ENCODE results near the gene FCHO1. TPM values are rescaled to one million over a fixed set of nuclear protein-coding genes. Genes with fewer than 3 reads are reported as not detected.

FCHO1 gene
- total RNA-seq, 2 experiments from 2014 or later: 36.9 to 38.3 TPM

DNA sequence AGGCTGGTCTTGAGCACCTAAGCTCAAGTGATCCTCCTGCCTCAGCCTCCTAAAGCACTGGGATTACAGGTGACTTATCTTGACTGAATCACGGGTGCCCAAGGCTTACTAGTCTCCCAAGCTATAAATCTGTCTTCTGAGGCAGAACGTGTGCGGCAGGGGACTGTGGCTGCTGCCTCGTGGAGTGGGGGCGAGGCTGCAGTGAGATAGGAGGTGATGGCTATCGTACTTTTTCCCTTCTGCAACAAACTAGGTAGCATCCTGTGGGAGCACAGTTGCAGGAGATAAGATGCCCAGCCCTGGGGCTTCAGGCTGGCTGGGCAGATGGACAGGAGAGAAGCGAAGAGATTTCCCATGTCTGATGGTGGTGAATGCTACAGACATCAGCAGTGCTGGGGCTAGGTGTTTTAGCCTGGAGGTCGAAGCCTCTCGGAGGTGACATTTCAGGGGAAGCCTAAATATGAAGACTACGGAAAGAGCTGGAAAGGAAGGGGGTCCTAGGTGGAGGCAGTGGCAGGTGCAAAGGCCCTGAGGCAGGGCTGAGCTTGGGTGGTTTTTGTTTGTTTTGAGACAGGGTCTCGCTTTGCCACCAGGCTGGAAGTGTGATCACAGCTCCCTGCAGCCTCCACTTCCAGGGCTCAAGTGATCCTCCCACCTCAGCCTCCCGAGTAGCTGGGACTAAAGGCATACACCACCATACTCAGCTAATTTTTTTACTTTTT lies 51.0 kb downstream of the FCHO1 start:
- Mint-ChIP-seq H3K9me3 (no peaks in the 10 kb centered on the region), H3K4me3 (no peak overlapping the region), H3K27ac (no peak overlapping the region), H3K36me3 (ENCODE audit: low read depth) (no peaks in the 10 kb centered on the region), H3K27me3 (no peaks in the 10 kb centered on the region), H3K4me1 (ENCODE audit: low read depth) (peaks cover 18% of the 10 kb centered on the region)
- CTCF ChIA-PET: interaction anchor here (1.0 to 3.1 kb wide), 4 partner anchors 11 to 53 kb away, joined by 3 to 16 read pairs (median 8); no protein-coding TSS in a partner anchor
- ATAC-seq (no peak), DNase-seq (no peak)
- POLR2A ChIA-PET: interaction anchor here (1.0 to 1.4 kb wide), 2 partner anchors 11 to 15 kb away, joined by 3 read pairs; no protein-coding TSS in a partner anchor
- intact Hi-C loops (cut with micrococcal nuclease): no loop called here
- TF ChIP-seq, protein P1, sequence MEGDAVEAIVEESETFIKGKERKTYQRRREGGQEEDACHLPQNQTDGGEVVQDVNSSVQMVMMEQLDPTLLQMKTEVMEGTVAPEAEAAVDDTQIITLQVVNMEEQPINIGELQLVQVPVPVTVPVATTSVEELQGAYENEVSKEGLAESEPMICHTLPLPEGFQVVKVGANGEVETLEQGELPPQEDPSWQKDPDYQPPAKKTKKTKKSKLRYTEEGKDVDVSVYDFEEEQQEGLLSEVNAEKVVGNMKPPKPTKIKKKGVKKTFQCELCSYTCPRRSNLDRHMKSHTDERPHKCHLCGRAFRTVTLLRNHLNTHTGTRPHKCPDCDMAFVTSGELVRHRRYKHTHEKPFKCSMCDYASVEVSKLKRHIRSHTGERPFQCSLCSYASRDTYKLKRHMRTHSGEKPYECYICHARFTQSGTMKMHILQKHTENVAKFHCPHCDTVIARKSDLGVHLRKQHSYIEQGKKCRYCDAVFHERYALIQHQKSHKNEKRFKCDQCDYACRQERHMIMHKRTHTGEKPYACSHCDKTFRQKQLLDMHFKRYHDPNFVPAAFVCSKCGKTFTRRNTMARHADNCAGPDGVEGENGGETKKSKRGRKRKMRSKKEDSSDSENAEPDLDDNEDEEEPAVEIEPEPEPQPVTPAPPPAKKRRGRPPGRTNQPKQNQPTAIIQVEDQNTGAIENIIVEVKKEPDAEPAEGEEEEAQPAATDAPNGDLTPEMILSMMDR (IDR thresholded peaks at IDR 0.05): no peak

DNA sequence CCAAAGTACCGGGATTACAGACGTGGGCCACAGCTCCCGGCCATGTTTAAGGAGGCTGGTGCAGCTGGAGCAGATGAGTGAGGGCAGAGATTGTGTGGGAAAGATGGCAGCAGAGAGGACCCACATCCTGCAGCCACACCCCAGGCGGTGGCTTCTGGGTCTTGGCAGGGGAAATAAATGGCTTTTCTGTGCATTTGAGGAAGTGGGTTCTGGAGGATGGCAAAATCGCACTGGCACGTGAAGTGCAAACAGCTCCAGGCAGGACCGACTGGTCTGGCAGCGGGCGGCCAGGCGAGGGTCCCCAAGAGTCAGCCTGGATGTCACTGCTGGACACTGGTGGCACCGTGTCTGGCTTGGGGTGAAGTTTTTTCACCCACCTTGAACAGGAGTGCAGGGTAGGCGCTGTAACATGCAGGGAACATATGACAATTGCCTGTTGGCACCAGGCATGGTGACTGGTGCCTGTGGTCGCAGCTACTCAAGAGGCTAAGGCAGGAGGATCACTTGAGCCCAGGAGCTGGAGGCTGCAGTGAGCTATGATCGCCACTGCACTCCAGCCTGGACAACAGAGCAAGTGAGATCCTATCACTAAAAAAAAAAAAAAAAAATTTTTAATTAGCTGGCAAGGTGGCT lies 52.1 kb downstream of the FCHO1 start:
- peak; percentile 27 for DNase-seq
- POLR2A ChIA-PET: interaction anchor here (0.7 to 1.4 kb wide), 3 partner anchors 10 to 248 kb away, joined by 3 read pairs; no protein-coding TSS in a partner anchor
- CTCF ChIA-PET: interaction anchor here (0.9 to 3.1 kb wide), 4 partner anchors 10 to 143 kb away, joined by 3 to 16 read pairs (median 8); no protein-coding TSS in a partner anchor
- Mint-ChIP-seq H3K36me3 (ENCODE audit: low read depth) (no peaks in the 10 kb centered on the region), H3K4me1 (ENCODE audit: low read depth) (peaks cover 20% of the 10 kb centered on the region), H3K27me3 (no peaks in the 10 kb centered on the region), H3K27ac (peak overlapping the region; percentile 5), H3K9me3 (no peaks in the 10 kb centered on the region), H3K4me3 (no peak overlapping the region)
- TF ChIP-seq, protein P1 (IDR thresholded peaks at IDR 0.05): no peak
- intact Hi-C loops (cut with micrococcal nuclease): no loop called here
- ATAC-seq: peak; percentile 29

DNA sequence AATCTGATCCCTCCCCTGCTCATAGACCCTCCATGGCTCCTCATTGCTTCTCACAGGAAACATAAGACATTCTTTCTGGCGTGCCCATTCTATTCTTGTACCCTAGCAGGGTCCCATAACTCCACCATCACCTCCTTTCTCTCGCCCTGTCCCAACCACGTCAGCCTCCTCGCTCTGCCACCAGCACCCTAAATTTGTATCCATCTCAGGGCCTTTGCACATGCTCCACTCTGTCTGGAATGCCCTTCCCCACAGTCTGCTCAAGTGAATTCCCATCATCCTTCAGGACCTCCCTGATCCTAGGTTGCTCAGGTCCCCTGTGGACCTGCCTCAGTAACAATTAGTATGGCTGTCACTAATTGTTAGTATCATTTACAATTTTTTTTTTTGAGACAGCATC lies 54.1 kb downstream of the FCHO1 start:
- no peaks in the 10 kb centered on the region for H3K27me3 Mint-ChIP-seq
- H3K4me1 Mint-ChIP-seq (ENCODE audit: low read depth): peaks cover 20% of the 10 kb centered on the region
- intact Hi-C loops (cut with micrococcal nuclease): no loop called here
- H3K27ac Mint-ChIP-seq: no peak overlapping the region
- DNase-seq (no peak), ATAC-seq (no peak)
- POLR2A ChIA-PET: interaction anchor here (0.6 kb wide), 2 partner anchors 27 to 376 kb away, joined by 3 to 4 read pairs; no protein-coding TSS in a partner anchor
- no peaks in the 10 kb centered on the region for H3K9me3 Mint-ChIP-seq
- no peaks in the 10 kb centered on the region for H3K36me3 Mint-ChIP-seq (ENCODE audit: low read depth)
- no peak overlapping the region for H3K4me3 Mint-ChIP-seq
- TF ChIP-seq, protein P1 (IDR thresholded peaks at IDR 0.05): no peak
- CTCF ChIA-PET: interaction anchor here (1.1 kb wide), 1 partner anchor 20 kb away, joined by 3 read pairs; no protein-coding TSS in a partner anchor

DNA sequence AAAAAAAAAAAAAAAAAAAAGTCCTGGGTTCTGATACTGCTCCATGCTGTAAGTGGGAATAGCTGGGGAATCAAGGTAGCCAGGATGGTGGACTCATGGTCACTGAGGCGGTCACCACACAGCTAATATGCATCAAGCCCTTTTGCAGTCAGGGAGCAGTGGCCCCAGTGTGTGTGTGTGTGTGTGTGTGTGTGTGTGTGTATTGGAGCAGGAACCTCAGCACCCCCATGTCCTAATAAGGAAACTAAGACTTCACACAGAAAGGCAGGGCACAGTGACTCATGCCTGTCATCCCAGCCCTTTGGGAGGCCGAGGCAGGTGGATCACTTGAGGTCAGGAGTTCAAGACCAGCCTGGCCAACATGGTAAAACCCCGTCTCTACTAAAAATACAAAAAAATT lies 55.7 kb downstream of the FCHO1 start:
- intact Hi-C loops (cut with micrococcal nuclease): no loop called here
- Mint-ChIP-seq H3K27me3 (no peaks in the 10 kb centered on the region), H3K27ac (no peak overlapping the region), H3K4me3 (no peak overlapping the region), H3K4me1 (ENCODE audit: low read depth) (peaks cover 20% of the 10 kb centered on the region), H3K9me3 (no peaks in the 10 kb centered on the region), H3K36me3 (ENCODE audit: low read depth) (no peaks in the 10 kb centered on the region)
- CTCF ChIA-PET: no interaction called here
- TF ChIP-seq, protein P1 (IDR thresholded peaks at IDR 0.05): no peak
- ATAC-seq (peak; percentile 55), DNase-seq (peak; percentile 46)
- POLR2A ChIA-PET: interaction anchor here (1.0 kb wide), 1 partner anchor 42 kb away, joined by 3 read pairs; no protein-coding TSS in a partner anchor

Data from activated CD8-positive, alpha-beta T cell treated with anti-CD3 and anti-CD28 coated beads for 36 hours (primary cell).